Medulla oblongata (tissue), 1 donor: Measurements from ENCODE around the gene SEZ6L.
A peak's percentile ranks its signal among the peaks of the same experiment; 100 is the strongest.

Source experiments
- DNase-seq: peaks from one replicate; pipeline ENCODE4 v3.0.0-alpha.2; 2015; ENCODE audit errors: extremely low spot score

SEZ6L gene

DNA sequence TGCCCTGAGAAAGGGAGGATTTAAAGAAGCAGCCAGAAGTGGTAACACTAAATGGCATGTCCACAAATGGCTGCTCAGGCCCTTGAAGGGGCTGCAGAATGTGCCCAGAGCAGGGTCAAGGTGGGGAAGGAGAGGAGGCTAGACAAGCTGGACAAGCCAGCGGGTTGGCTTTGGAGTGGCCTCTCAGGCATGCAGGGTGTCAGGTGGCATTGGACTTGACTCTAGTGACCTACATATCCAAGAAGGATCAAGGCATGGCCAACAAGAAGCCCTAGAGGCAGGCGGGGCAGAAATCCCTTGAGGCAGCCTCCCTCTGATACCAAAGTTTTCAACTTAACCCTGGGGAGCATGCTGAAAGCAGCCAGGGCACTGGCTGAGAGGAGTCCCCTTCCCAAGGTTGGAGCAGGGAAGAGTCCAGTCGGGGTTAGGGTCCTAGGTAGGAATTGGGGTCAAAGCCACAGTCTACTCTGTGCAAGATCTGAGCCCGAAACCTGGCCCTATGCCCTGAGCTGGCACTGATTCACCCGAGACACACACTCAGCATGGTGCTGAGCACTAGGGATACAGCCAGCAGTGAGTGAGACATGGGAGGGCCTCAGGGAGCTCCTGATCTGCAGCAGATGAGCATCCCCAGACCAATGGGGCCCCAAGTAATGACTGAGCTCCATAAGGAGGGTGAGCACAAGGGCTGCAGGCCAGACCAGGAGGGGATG is 164.0 kb downstream of the SEZ6L start:
- no peak for DNase-seq

DNA sequence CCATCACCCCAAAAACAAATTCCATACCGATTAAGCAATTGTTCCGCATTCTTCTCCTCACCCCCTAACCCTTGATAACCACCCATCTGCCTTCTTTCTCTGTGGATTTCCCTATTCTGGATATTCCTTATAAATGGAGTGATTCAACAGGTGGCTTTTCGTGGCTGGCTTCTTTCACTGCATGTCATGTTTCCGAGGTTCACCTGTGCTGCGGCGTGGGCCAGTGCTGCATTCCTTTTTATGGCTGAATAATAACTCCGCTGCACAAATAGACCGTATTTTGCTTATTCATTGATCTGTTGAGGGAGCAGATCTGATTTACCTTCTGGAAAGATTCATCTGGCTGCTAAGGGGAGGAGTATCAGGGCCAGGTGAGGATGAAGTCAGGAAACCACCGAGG is 165.0 kb downstream of the SEZ6L start:
- no peak for DNase-seq

DNA sequence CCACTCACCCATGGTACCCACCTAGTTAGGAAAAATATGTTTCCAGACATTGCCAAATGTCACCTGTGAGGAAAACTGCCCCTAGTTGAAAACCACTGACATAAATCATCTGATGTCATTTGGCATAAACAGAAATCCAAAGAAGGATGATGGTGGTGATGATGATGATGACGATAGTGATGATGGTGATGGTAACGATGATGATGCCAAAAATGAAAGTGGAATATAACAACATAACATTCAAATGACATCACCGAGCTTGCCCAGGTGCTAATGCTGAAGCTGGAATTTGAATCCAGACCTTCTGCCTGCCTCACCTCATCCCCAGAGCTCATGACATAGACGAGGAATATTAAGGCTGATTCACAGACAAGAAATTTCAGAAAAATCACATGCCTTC is 167.5 kb downstream of the SEZ6L start:
- DNase-seq: no peak

DNA sequence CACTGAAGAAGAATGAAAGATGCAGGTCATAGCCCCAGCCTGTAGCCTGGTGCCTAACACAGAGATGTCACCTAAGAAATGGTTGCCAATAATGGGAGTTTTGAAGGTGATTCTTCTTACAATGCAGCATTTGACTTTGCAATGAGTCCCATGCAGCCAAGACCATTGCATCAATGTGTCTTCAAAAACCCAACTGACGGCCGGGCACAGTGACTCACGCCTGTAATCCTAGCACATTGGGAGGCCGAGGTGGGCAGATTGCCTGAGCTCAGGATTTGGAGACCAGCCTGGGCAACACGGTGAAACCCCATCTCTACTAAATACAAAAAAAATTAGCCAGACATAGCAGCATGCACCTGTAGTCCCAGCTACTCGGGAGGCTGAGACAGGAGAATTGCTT is 170.5 kb downstream of the SEZ6L start:
- no peak for DNase-seq

DNA sequence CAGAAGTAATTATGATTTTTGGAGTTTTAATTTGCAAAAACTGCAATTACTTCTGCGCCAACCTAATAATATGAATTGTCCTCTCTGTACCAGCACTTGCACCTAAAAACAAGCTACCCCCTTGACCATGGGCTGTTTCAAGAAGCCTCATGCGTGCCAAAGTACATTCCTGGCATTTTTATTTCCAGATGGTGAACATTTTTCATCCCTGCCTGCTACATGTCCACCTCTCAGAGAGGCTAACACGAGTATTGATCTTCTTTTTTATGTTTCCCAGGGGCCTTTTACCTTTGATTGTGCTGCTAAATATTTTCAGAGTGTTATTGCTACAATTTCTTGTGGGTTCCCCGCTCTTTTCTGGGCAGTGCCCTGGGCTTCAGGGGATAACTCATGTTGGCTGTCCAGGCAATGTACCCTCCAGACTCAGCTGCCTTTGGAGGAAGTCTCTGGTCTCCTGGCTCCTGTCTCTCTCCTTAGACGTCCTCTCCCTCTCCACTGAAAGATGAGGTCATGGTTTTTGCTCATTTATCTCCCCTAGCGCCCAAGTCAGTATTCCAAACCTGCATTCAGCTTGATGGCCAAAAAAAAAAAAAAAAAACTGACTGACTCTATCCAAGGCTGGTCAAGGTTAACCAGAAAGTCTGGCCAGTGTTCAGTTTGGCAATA is 173.6 kb downstream of the SEZ6L start:
- no peak for DNase-seq

DNA sequence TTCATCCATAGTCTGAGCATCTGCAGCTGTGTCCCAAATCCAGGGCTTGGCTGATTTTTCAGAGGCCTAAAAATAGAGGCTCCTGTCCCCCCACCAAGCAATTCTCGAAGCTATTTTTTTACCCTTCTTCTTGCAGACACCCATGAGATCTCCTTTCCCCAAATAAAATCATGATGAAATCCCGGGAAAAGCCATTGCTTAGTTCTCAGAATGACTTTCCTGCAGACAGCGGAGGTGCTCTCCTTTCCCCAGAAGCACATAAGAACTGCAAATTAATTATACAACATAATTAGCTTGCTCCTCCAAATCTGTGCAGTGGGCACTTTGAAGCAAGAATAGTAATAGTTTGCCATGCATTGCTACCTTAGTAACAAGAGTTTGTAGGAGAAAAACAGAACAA is 176.2 kb downstream of the SEZ6L start:
- no peak for DNase-seq

DNA sequence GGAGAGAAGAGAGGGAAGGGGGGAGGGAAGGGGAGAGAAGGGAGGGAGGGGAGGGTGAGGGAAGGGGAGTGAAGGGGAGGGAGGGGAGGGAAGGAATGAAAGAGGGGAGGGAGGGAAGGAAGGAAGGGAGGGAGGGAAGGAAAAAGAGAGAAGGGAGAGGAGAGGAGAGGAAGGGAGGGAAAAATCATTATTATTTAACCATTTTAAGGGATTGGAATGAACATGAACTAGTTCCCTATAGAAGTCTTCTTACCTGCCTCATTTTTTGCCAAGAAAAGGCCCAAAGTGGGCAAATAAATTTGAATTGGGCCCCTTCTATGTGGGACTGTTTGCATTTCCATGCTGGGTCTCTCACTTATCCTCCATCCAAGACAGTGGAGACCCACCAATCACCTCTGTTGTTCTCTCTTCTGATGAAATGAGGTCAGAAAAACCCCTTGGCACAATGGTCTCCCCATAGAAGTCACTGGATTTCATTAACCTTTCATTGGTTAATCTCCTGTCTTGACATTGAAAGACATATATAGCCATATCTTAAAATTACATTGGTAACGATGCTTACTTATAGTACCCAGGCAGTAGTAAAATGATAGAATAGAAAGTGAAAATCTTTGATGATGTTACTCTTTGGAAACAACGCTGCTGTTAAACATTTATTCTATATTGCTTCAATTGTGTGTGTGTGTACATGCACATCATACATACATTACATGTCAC is 179.7 kb downstream of the SEZ6L start:
- DNase-seq: no peak

DNA sequence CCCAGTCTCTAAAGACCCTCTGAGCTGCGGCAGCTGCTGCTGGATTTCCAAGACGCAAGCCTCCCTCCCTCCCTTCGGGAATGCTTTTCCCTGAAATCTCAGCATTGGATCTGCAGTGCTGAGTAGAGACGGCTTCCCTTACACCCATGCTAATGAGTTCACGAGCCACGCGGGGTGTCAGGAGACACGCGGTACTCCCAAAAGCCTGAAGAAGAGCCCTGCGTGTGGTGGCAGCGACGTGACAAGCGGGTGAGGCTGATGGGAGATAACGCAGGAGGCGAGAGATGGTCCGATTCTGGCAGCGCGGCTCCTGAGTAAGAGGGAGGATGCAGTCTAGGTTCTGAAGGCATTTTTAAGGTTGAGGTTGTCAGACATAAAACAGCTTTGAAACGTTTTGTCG is 185.4 kb downstream of the SEZ6L start:
- no peak for DNase-seq

DNA sequence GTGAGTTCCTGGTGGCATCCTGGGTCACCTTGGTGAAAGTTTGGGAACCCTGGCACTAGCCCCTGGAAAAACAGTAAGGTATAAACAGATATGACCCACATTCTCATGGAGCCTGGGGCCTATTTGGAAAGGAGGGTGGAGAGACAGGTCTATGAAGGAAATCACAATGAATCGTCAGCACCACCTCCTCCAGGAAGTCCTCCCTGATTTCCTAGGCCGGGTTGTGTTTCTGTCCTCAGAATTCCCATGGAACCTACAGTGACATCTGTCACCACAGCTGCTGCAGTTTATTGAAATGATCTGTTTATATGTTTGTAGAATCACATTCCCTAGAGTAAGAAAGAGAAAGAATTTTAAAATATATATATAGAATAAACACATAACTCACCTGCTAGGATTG is 188.0 kb downstream of the SEZ6L start:
- DNase-seq: no peak

DNA sequence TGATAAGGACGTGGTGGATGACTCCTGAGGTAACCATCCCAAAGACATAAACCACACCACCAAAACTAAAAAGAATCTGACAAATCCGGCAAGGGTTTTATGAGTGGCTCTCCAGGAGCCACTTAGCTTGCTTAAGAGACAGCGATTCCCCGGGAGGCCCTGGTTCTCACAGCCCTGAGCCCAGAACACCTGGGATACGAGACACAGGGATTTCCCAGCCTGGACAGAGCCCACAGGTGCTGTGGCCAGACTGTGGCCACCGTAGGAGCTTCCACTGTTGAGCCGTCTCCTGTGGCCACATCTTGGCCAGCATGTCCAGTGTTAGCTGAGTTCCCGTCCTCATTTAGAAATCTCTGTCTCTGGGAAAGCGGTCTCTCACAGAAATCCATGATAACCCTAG is 188.6 kb downstream of the SEZ6L start:
- DNase-seq: no peak

DNA sequence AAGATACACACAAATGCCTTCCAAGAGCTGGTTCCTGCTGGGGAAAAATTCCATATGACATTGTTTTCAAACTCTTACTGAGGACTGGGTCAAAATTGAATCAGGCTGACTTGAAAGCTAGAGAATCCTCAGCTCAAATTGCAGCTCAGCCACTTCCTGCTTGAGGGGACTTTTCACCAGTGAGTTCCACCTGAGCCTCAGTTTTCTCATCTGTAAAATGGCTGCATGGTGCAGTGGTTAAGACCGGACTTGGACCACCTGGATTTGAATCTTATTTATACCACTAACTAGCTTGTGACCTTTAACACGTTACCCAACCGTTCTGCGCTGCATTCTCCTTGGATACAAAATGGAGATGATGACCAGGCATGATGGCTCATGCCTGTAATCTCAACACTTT is 189.9 kb downstream of the SEZ6L start:
- no peak for DNase-seq

DNA sequence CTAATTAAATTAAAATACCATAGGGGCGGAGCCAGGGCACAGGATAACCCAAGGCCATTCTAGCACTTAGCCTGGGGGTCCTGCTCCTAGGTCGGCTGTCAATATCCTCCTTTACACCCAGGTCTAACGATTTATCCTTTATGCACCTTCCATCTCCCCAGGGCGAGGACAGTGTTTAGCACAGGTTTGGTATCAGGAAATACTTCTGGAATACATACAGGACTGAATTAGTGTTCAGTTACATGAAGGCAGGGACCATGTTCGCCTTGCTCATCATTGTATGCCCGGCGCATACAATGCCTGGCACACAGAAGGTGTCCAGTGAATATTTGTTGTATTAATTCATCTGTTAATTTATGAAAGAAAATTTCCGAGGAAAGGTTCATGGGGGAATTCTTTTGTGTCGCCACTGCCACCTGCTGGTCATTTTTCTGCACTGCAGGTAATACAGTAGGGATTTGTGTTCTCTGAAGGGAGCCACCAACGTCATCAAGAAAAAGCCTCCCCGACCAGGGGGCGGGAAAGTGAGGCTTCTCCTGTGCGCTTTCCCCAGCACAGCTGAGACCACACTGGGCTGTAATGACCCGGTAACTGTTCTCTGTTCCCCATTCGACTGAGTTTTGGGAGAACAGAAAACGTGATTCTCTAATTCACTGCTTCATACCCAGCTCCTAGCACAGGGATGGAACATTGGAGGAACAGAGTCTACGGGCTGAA is 191.1 kb downstream of the SEZ6L start:
- peak; percentile 88 for DNase-seq

DNA sequence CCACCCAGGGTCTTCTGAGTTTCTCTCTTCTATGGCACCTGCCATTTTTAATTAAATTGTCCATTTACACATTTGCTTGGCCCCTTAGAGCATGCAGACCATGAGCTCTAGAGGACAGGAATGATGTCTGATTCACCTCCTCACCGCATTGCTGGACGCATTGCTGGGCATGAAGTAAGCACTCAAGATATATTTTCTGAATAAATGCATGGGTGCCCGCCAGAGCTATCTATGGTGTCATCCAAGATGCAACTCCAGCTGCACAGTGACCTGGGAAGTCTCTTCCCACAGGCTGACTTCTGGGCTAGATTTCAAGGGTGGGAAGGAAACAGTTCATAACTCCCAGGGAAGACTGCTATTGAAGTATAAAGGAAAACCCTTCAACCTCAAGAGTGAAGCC is 193.2 kb downstream of the SEZ6L start:
- DNase-seq: no peak

DNA sequence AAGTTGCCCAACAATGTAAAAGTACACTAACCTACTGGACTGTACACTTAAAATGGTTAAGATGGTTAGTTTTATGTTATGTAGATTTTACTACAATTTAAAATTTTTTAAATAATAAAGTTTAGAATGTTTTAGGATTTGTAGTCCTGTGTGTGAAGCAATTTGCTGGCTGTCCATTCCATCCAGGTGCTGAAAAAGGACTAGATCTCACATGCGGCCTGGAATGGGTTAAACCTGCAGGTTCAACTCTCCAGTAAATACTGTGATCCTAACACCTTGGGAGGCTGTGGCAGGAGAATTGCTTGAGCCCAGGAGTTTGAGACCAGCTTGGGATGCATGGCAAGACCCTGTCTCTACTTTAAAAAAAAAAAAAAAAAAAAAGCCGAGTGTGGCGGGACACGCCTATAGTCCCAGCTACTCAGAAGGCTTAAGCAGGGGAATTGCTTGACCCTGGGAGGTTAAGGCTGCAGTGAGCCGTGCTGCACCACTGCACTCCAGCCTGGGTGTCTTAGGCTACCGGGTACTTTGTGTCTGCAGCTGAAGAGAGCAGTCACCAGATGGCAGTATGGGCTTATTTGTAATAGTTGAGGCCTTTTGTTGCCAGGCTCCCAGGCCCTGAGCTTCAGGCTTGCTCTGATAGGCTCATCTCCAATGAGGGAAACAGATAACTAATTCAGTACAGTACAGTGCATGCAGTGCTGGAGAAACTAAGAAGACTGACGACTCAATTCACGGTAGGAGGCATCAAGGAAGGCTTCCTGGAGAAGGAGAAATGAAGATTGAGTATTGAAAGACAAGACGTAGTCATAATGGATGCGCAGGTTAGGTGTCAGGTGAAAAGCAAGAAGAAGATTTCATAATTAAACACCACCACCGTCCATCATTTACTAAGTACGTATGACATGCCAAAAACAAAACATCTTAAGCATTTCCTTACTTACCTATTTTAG is 195.1 kb downstream of the SEZ6L start:
- DNase-seq: peak; percentile 74

DNA sequence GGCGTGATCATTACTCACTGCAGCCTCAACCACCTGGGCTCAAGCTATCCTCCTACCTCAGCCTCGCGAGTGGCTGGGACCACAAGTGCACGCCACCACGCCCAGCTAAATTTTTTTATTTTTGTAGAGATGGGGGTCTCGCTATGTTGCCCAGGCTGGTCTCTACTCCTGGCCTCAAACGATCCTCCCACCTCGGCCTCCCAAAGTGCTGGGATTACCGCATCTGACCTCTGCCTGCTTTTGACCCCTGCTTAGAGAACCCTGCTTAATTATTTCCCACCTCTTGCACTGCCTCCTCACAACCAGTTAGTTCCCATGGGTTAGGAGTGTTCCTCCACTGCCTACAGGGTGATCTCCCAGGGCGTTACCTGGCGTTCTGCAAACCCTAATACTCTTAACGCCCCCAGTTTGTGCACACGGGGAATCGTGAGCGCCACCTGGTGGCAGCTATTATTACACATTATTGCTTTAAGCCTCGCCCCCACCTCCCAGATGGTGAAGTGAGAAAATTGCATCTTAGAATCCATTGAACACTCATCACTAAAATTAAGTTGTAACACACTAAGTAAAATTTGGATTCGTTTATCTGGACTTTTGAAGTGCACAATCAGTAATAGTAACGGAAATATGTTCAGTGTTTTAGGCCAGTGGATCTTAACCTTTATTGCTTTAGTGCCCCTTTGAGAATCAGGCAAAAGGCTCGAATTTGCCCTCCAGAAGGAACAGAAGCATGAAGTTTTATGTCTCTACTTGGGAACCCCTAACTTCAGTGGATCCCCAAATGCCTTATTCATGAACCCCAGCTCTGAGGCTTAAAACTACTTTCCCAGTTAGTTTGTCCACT is 198.4 kb downstream of the SEZ6L start:
- peak; percentile 29 for DNase-seq

DNA sequence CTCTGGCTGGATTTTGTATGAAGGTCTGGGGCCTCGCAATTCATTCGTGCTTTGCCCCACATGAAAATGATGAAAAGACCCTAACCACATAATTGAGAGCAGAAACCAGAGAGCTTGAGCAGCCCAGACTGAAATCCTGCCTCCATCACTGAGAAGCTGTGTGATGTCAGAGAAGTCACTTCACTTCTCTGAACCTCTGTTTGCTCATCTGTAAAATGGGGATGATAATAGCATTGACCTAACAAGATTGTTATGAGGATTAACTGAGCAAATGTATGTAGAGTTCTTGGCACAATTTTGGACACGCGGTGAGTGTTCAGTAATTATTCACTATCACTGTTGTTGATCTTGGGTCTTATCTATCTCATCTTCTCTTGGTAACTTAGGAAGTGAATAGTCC is 203.6 kb downstream of the SEZ6L start:
- no peak for DNase-seq

DNA sequence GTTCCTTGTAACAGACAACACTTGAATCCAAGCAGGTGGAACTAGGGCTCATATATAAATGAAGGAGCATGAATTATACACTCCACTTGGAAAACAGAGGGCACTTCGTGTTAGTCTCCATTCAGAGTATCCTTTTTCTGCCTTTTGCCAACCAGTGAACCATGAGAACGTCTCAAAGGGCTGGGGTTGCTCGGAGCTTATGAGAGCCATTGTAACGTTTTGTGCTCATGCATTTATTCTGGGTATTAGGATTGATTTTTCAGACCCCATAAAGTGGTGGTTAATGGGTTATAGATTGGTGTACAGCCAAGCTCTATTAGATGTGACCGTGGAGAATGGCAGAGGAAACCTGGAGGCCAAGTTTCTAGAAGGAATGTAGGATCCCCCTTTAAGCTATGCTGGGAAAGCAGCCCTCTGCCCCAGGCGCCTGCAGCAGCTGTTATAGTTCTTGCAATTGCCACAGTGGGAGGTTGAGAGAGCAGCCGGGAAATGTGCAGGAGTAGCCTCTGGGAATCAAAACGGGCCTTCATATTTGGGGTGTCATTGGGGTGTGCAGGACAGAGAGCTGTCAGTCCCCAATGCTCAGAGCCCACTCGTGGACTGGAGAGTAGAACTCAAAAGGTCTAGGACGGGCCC is 205.2 kb downstream of the SEZ6L start:
- DNase-seq: no peak

DNA sequence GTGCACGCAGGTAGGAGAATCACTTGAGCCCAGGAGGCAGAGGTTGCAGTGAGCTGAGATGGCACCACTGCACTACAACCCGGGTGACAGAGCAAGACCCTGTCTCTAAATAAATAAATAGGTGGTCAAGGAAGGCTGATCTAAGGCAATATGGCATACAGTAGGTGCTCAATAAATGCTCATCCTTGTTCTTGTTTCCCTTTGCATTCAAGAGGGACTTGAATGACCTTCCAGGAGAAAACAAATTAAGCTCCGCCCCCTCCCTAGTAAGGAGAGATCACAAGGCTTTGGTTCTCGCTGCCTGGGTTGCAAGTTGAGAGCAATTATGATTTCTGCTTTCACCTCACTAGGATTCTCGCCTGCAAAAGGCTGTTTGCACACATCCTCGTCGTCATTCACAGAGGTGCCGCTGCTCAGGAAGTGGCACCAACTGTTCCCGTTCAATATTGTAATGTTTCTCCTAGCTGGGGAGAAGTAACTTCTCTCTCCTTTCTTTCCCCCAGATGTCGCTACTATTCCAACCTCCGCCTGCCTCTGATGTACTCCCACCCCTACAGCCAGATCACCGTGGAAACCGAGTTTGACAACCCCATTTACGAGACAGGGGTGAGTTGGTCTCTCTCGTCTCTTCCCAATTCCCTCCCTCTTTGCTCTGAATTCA is 208.0 kb downstream of the SEZ6L start:
- DNase-seq: no peak

DNA sequence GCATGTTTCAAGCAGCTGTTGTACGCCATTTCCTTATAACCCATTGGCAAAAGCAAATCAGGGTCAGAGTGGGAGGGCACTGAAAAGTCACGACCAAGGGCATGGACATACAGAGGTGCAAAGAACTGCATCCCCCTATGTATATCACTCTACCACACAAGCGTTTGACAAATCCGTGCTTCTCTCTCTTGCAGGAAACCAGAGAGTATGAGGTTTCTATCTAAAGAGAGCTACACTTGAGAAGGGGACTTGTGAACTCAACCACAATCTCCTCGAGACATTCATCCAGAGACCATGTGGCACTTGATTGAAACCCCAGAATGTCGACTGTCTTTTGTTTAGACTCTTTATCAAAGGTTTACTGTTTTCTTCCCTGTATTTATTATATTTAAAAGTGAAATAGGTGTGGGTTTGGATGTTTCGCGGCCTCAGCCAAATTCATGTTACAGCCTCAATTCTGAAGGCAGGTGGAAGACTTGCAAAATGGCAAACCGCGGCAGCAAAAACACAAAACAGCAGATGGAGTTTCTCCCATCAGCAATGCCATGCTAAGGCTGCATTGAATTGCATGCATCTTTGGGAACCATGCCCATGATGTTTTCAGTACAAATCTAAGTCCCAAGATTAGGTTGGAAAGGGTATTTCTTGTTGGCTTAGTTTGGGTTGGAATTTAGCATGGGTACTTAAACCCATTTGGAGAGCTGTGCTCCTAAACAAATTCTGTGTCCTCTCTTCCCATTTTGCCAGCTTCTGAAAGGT is 211.0 kb downstream of the SEZ6L start:
- DNase-seq: no peak
